ENCODE measurements around the gene COL25A1. TPM values are rescaled to one million over a fixed set of nuclear protein-coding genes. Genes with fewer than 3 reads are reported as not detected.

The COL25A1 gene
- total RNA-seq, 2 experiments from 2014 or later = not detected

GRCh38 chr4:109206620-109207019 is 95.8 kb downstream of the COL25A1 start:
- Mint-ChIP-seq H3K36me3 (no peaks in the 10 kb centered on the region), H3K9me3 (no peaks in the 10 kb centered on the region), H3K4me1 (ENCODE audit: low read depth) (no peaks in the 10 kb centered on the region), H3K4me3 (no peak overlapping the region), H3K27ac (no peak overlapping the region), H3K27me3 (peaks cover 3% of the 10 kb centered on the region)
- ChIA-PET POLR2A (no interaction called here), CTCF (no interaction called here)
- intact Hi-C loops (cut with micrococcal nuclease) = no loop called here
- DNase-seq = no peak

DNA sequence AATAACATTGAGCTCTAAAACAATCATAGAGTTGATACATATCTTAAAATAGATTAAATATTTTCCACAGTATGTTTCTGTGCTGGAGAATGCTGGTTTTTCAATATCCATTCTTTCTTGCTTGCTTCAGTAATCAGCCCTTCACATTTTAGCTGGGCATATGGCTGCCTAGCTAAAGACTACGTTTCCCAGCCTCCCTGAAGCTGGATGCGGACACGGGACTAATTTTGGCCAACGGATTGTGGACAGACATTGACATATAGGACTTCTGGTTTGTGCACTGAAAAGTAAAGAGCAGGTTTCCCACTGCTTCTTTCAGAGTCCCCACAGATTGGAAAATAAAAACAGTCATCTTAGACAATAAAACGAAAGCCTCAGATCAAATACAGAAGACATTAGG is 97.3 kb downstream of the COL25A1 start:
- intact Hi-C loops (cut with micrococcal nuclease) = no loop called here
- DNase-seq = no peak
- Mint-ChIP-seq H3K4me1 (ENCODE audit: low read depth) (no peaks in the 10 kb centered on the region), H3K27ac (no peak overlapping the region), H3K9me3 (no peaks in the 10 kb centered on the region), H3K27me3 (peaks cover 7% of the 10 kb centered on the region), H3K4me3 (no peak overlapping the region), H3K36me3 (no peaks in the 10 kb centered on the region)
- ChIA-PET CTCF (no interaction called here), POLR2A (no interaction called here)

DNA sequence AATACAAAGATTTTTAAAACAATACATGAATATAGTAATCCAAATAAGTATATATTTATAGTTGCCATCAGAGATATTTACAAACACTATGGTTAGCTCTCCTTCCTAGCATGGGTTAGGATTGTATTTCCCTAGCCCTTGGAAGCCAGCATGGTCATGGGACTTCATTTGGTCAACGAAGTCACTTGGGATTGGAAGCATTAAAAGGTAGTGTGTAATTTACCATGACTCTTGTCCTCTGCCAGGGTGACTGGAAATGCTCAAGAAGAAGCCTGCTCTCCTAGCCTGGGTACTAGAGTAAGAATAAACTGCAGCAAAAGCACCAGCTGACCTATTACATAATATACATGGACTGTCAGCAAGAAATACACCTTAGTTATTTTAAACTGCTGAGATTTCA is 102.9 kb downstream of the COL25A1 start:
- Mint-ChIP-seq H3K4me3 (no peak overlapping the region), H3K27me3 (peaks cover 10% of the 10 kb centered on the region), H3K36me3 (no peaks in the 10 kb centered on the region), H3K27ac (no peak overlapping the region), H3K9me3 (no peaks in the 10 kb centered on the region), H3K4me1 (ENCODE audit: low read depth) (no peaks in the 10 kb centered on the region)
- intact Hi-C loops (cut with micrococcal nuclease) = no loop called here
- POLR2A ChIA-PET = no interaction called here
- CTCF ChIA-PET = no interaction called here
- no peak for DNase-seq

DNA sequence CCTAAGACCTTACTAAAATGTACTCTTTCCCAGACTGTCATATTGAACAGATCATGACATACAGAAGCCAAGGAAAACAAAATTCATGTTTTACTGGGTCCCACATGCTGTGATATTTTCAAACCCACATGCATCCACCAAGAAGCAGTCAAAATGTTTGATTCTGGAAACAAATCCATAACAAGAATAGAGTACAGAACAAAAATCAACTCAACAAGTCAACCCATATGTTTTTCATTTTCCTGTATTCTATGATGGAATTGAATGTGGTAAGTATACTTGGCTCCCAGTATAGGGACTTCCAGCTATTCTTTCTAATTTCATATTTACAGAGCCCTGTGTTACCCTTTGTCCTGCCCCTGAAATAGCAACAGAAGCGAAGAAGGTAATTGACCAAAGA is 106.8 kb downstream of the COL25A1 start:
- no peaks in the 10 kb centered on the region for H3K9me3 Mint-ChIP-seq
- no peak for DNase-seq
- peaks cover 4% of the 10 kb centered on the region for H3K27me3 Mint-ChIP-seq
- H3K4me1 Mint-ChIP-seq (ENCODE audit: low read depth) = no peaks in the 10 kb centered on the region
- CTCF ChIA-PET = no interaction called here
- H3K4me3 Mint-ChIP-seq = no peak overlapping the region
- H3K36me3 Mint-ChIP-seq = no peaks in the 10 kb centered on the region
- H3K27ac Mint-ChIP-seq = no peak overlapping the region
- POLR2A ChIA-PET = no interaction called here
- intact Hi-C loops (cut with micrococcal nuclease) = no loop called here

GRCh38 chr4:109191216-109191615 is 111.2 kb downstream of the COL25A1 start:
- Mint-ChIP-seq H3K27me3 (peaks cover 3% of the 10 kb centered on the region), H3K4me3 (no peak overlapping the region), H3K27ac (no peak overlapping the region), H3K36me3 (no peaks in the 10 kb centered on the region), H3K9me3 (no peaks in the 10 kb centered on the region), H3K4me1 (ENCODE audit: low read depth) (no peaks in the 10 kb centered on the region)
- ChIA-PET POLR2A (no interaction called here), CTCF (no interaction called here)
- intact Hi-C loops (cut with micrococcal nuclease) = no loop called here
- no peak for DNase-seq

DNA sequence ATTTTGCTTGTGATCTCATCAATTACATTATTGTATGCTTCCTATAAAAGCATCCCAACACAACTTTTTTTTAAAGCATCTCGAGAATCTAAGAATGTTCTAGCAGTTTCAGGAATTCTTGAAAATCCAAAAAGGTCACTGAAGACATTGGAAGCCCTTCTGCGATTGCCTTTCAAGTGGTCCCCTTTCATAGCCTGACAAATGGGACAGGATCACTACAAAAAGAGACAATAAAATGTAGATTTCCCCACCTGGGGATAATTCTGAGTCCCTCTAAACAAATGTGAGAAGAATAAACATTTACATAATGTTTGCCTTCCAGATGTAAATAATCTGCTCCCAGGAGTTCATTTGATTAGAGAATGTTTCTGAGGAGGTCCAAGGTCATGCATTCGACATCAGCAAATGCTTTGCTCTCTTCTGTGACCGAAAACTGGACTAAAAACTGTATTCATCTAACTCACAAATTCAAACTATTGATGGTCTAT is 116.0 kb downstream of the COL25A1 start:
- H3K36me3 Mint-ChIP-seq = no peaks in the 10 kb centered on the region
- H3K4me3 Mint-ChIP-seq = no peak overlapping the region
- ChIA-PET CTCF (no interaction called here), POLR2A (no interaction called here)
- no peak for DNase-seq
- H3K27me3 Mint-ChIP-seq = peaks cover 6% of the 10 kb centered on the region
- H3K27ac Mint-ChIP-seq = no peak overlapping the region
- H3K9me3 Mint-ChIP-seq = peaks cover 2% of the 10 kb centered on the region
- H3K4me1 Mint-ChIP-seq (ENCODE audit: low read depth) = no peaks in the 10 kb centered on the region
- intact Hi-C loops (cut with micrococcal nuclease) = no loop called here

- no peak overlapping the region for H3K4me3 Mint-ChIP-seq
- H3K27ac Mint-ChIP-seq = no peak overlapping the region
- H3K36me3 Mint-ChIP-seq = no peaks in the 10 kb centered on the region
- ChIA-PET POLR2A (no interaction called here), CTCF (no interaction called here)
- intact Hi-C loops (cut with micrococcal nuclease) = no loop called here
- H3K9me3 Mint-ChIP-seq = peaks cover 2% of the 10 kb centered on the region
- DNase-seq = no peak
- no peaks in the 10 kb centered on the region for H3K4me1 Mint-ChIP-seq (ENCODE audit: low read depth)
- peaks cover 6% of the 10 kb centered on the region for H3K27me3 Mint-ChIP-seq
Measured at GRCh38 chr4:109185951-109186350, 116.5 kb downstream of the COL25A1 start.

GRCh38 chr4:109185548-109185947 is 116.9 kb downstream of the COL25A1 start:
- ChIA-PET POLR2A (no interaction called here), CTCF (no interaction called here)
- H3K36me3 Mint-ChIP-seq = no peaks in the 10 kb centered on the region
- H3K4me3 Mint-ChIP-seq = no peak overlapping the region
- H3K4me1 Mint-ChIP-seq (ENCODE audit: low read depth) = no peaks in the 10 kb centered on the region
- peaks cover 6% of the 10 kb centered on the region for H3K27me3 Mint-ChIP-seq
- DNase-seq = no peak
- peaks cover 2% of the 10 kb centered on the region for H3K9me3 Mint-ChIP-seq
- intact Hi-C loops (cut with micrococcal nuclease) = no loop called here
- H3K27ac Mint-ChIP-seq = no peak overlapping the region

DNA sequence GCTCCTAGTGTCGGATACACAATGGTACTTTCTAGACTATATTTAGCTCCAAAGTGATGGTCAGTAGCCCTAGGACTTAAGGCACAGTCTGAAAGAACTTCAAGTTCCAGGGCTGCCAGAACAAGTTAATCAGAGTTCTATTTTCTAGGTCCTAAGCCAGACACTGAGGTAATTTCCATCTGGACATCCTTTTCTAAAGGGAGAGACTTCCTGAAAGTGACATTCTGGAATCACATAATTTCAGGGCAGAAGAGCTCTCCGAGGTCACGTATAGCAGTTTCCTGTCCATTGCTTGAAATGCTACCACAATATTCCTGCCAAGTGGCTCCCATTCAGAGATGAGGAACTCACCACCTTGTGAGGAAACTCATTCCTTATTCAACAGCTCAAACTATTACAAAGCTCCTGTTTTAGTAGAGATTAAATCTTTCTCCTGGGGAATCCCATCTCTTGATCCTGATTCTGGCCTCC is 117.9 kb downstream of the COL25A1 start:
- H3K4me1 Mint-ChIP-seq (ENCODE audit: low read depth) = no peaks in the 10 kb centered on the region
- no peak for DNase-seq
- H3K9me3 Mint-ChIP-seq = peaks cover 2% of the 10 kb centered on the region
- peaks cover 6% of the 10 kb centered on the region for H3K27me3 Mint-ChIP-seq
- POLR2A ChIA-PET = no interaction called here
- no peak overlapping the region for H3K27ac Mint-ChIP-seq
- CTCF ChIA-PET = no interaction called here
- intact Hi-C loops (cut with micrococcal nuclease) = no loop called here
- no peaks in the 10 kb centered on the region for H3K36me3 Mint-ChIP-seq
- no peak overlapping the region for H3K4me3 Mint-ChIP-seq

- H3K36me3 Mint-ChIP-seq = no peaks in the 10 kb centered on the region
- no peak for DNase-seq
- no peaks in the 10 kb centered on the region for H3K4me1 Mint-ChIP-seq (ENCODE audit: low read depth)
Measured at GRCh38 chr4:109183931-109184490, 118.4 kb downstream of the COL25A1 start.

DNA sequence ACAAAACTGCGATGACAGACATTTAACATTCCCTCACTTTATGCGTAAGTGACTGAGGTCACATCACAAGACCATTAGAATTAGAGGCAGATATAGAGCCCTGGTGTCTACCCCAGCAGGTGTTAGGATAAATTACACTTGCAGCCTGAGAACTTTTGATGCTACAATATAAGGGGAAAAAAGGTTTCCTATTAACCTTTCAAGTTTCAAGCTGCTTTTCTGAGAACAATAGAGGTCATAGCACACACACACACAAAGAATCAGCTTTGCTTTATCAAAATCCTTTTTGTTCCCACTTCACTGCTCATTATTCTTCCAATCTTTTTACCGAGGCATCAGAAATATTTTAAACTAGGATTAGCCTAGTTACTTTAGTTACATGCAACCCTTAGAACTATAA is 119.8 kb downstream of the COL25A1 start:
- no peaks in the 10 kb centered on the region for H3K4me1 Mint-ChIP-seq (ENCODE audit: low read depth)
- H3K36me3 Mint-ChIP-seq = no peaks in the 10 kb centered on the region
- peaks cover 2% of the 10 kb centered on the region for H3K9me3 Mint-ChIP-seq
- CTCF ChIA-PET = no interaction called here
- POLR2A ChIA-PET = no interaction called here
- no peak for DNase-seq
- H3K27ac Mint-ChIP-seq = no peak overlapping the region
- peaks cover 2% of the 10 kb centered on the region for H3K27me3 Mint-ChIP-seq
- intact Hi-C loops (cut with micrococcal nuclease) = no loop called here
- no peak overlapping the region for H3K4me3 Mint-ChIP-seq

More at GRCh38 chr4:109183931-109184490, 118.4 kb downstream of the COL25A1 start:
- Mint-ChIP-seq H3K27ac (no peak overlapping the region), H3K4me3 (no peak overlapping the region), H3K9me3 (peaks cover 2% of the 10 kb centered on the region), H3K27me3 (peaks cover 6% of the 10 kb centered on the region)
- intact Hi-C loops (cut with micrococcal nuclease) = no loop called here
- ChIA-PET POLR2A (no interaction called here), CTCF (no interaction called here)

- CTCF ChIA-PET = no interaction called here
- POLR2A ChIA-PET = no interaction called here
- H3K4me1 Mint-ChIP-seq (ENCODE audit: low read depth) = no peaks in the 10 kb centered on the region
- H3K27me3 Mint-ChIP-seq = no peaks in the 10 kb centered on the region
- no peak for DNase-seq
- no peaks in the 10 kb centered on the region for H3K36me3 Mint-ChIP-seq
- intact Hi-C loops (cut with micrococcal nuclease) = no loop called here
- H3K27ac Mint-ChIP-seq = no peak overlapping the region
- no peaks in the 10 kb centered on the region for H3K9me3 Mint-ChIP-seq
- H3K4me3 Mint-ChIP-seq = no peak overlapping the region
Measured at GRCh38 chr4:109179061-109179460, 123.4 kb downstream of the COL25A1 start.

GRCh38 chr4:109177096-109177810 is 125.2 kb downstream of the COL25A1 start:
- no peaks in the 10 kb centered on the region for H3K36me3 Mint-ChIP-seq
- no peak for DNase-seq
- ChIA-PET CTCF (no interaction called here), POLR2A (no interaction called here)
- no peak overlapping the region for H3K4me3 Mint-ChIP-seq
- H3K4me1 Mint-ChIP-seq (ENCODE audit: low read depth) = no peaks in the 10 kb centered on the region
- H3K9me3 Mint-ChIP-seq = no peaks in the 10 kb centered on the region
- peaks cover 2% of the 10 kb centered on the region for H3K27me3 Mint-ChIP-seq
- no peak overlapping the region for H3K27ac Mint-ChIP-seq
- intact Hi-C loops (cut with micrococcal nuclease) = no loop called here

All from activated CD4-positive, alpha-beta memory T cell treated with anti-CD3 and anti-CD28 coated beads for 36 hours (primary cell).